CD14-positive monocyte (primary cell): ENCODE measurements around the gene PGAM4. TPM values are rescaled to one million over a fixed set of nuclear protein-coding genes. Genes with fewer than 3 reads are reported as not detected.

Experiments
- DNase-seq, 3 donors: peaks; one replicate each; pipeline ENCODE4 v3.0.0-alpha.2; 2011 to 2022
- H2AFZ ChIP-seq: 2 replicates; pipeline ENCODE4 v1.6.0; 2012; ENCODE audit warnings: mild to moderate bottlenecking, low read depth, low read length, inconsistent platforms; ENCODE audit not compliant: insufficient read depth, poor library complexity, severe bottlenecking
- H3K27ac ChIP-seq, 2 donors: 1 replicate in 1 of 2; 2 replicates in 1 of 2; pipeline ENCODE4 v1.5.1; 2012 to 2013; ENCODE audit warnings: low read length in 2 of 2, control low read depth in 1 of 2, inconsistent platforms in 1 of 2, low read depth in 1 of 2, mild to moderate bottlenecking in 1 of 2
- H3K27me3 ChIP-seq, 2 donors: one replicate each; pipeline versions ENCODE4 v1.6.0 to v1.6.1; 2011 to 2013; ENCODE audit warnings: low read length in 2 of 2; ENCODE audit not compliant: control insufficient read depth in 2 of 2, insufficient read depth in 2 of 2
- H3K36me3 ChIP-seq, 2 donors: replicated peaks in 1 of 2; 1 replicate in 1 of 2; 2 replicates in 1 of 2; pipeline versions ENCODE4 v1.5.1 to v1.6.1; 2012 to 2013; ENCODE audit warnings: low read length in 2 of 2, control low read depth in 1 of 2, inconsistent platforms in 1 of 2, mild to moderate bottlenecking in 1 of 2; ENCODE audit not compliant: insufficient read depth in 2 of 2, control insufficient read depth in 1 of 2
- H3K4me1 ChIP-seq, 2 donors: 1 replicate in 1 of 2; 2 replicates in 1 of 2; pipeline versions ENCODE4 v1.5.1 to v1.6.1; 2012 to 2013; ENCODE audit warnings: low read length in 2 of 2, control low read depth in 1 of 2, inconsistent platforms in 1 of 2, mild to moderate bottlenecking in 1 of 2, moderate library complexity in 1 of 2; ENCODE audit not compliant: insufficient read depth in 2 of 2, control insufficient read depth in 1 of 2
- H3K4me2 ChIP-seq: replicated peaks from 2 replicates; pipeline ENCODE3; 2012; ENCODE audit warnings: low read length, moderate library complexity, mild to moderate bottlenecking; ENCODE audit not compliant: poor library complexity, severe bottlenecking; ENCODE audit errors: extremely low read depth
- H3K4me3 ChIP-seq, 3 experiments: fragments of 200-600 bp in 1 of 3; sonication (generic) in 1 of 3; replicated peaks in 1 of 3; 1 replicate in 2 of 3; 2 replicates in 1 of 3; pipeline ENCODE4 v1.5.1; 2011 to 2013; ENCODE audit warnings: low read length in 3 of 3, mild to moderate bottlenecking in 3 of 3, control low read depth in 2 of 3, low read depth in 2 of 3, inconsistent platforms in 1 of 3, moderate library complexity in 1 of 3
- H3K79me2 ChIP-seq: 2 replicates; pipeline ENCODE4 v1.6.0; 2012; ENCODE audit warnings: mild to moderate bottlenecking, control low read depth, inconsistent platforms, low read length, moderate library complexity; ENCODE audit not compliant: insufficient read depth
- H3K9ac ChIP-seq: 2 replicates; pipeline ENCODE4 v1.6.0; 2017; ENCODE audit warnings: low read length, mild to moderate bottlenecking; ENCODE audit not compliant: insufficient read depth, poor library complexity, severe bottlenecking
- H3K9me3 ChIP-seq, 2 donors: replicated peaks in 1 of 2; 1 replicate in 1 of 2; 2 replicates in 1 of 2; pipeline versions ENCODE4 v1.5.1 to v1.6.1; 2012 to 2013; ENCODE audit warnings: low read length in 2 of 2, control low read depth in 1 of 2; ENCODE audit not compliant: control insufficient read depth in 1 of 2, insufficient read depth in 1 of 2
- H4K20me1 ChIP-seq: 2 replicates; pipeline ENCODE4 v1.6.0; 2012; ENCODE audit warnings: mild to moderate bottlenecking, low read length, control low read depth, moderate library complexity; ENCODE audit not compliant: insufficient read depth
- H3K27ac Mint-ChIP-seq, 7 donors: one replicate each; pipeline ENCODE4 v1.8.0; 2020; ENCODE audit warnings: mild to moderate bottlenecking in 7 of 7, mixed read lengths in 7 of 7, moderate library complexity in 6 of 7, inconsistent platforms in 2 of 7
- H3K27me3 Mint-ChIP-seq, 3 donors: one replicate each; pipeline ENCODE4 v1.8.0; 2021 to 2022; ENCODE audit warnings: low read depth in 3 of 3, mild to moderate bottlenecking in 3 of 3, mixed read lengths in 3 of 3, moderate library complexity in 3 of 3, inconsistent platforms in 1 of 3
- H3K36me3 Mint-ChIP-seq, 2 donors: one replicate each; pipeline ENCODE4 v1.8.0; 2020; ENCODE audit warnings: mixed read lengths in 2 of 2, inconsistent platforms in 1 of 2, mild to moderate bottlenecking in 1 of 2
- H3K4me1 Mint-ChIP-seq: one replicate; pipeline ENCODE4 v1.8.0; 2020; ENCODE audit warnings: mild to moderate bottlenecking, mixed read lengths
- H3K4me3 Mint-ChIP-seq, 2 donors: one replicate each; pipeline ENCODE4 v1.8.0; 2020; ENCODE audit warnings: mild to moderate bottlenecking in 2 of 2, mixed read lengths in 2 of 2, moderate library complexity in 1 of 2
- H3K9me3 Mint-ChIP-seq, 7 donors: one replicate each; pipeline ENCODE4 v1.8.0; 2020 to 2022; ENCODE audit warnings: mixed read lengths in 7 of 7, mild to moderate bottlenecking in 6 of 7, moderate library complexity in 6 of 7, inconsistent platforms in 2 of 7
- WGBS: methylation state at CpG from one replicate; pipeline ENCODE4 v1.1.5; 2013; ENCODE audit warnings: missing lambda C conversion rate; ENCODE audit not compliant: insufficient coverage; 5-methylcytosine and 5-hydroxymethylcytosine counted together
- intact Hi-C, 2 donors: fragments of 100-400 bp; cut with micrococcal nuclease; formaldehyde crosslinking; loops; one replicate each; pipeline versions ENCODE4 v1.15.0 to v1.15.1; 2023
- polyA plus RNA-seq, 3 donors: library from polyadenylated mRNA; depleted of rRNA in 1 of 3; unstranded in 2 of 3; stranded (reverse) in 1 of 3; fragments of 300-500 nt in 2 of 3; fragments of >200 nt in 1 of 3; fragmentation: Illumina TruSeq in 2 of 3; gene quantifications; 1 replicate in 2 of 3; 2 replicates in 1 of 3; pipeline ENCODE4 v1.2.3, GENCODE V29; 2012 to 2021
- TF ChIP-seq, protein P1 (sequence below): fragments of 200-600 bp; IDR thresholded peaks from one replicate; pipeline ENCODE4 v1.8.0; 2022; ENCODE audit warnings: antibody characterized with exemption, mild to moderate bottlenecking

The PGAM4 gene
- polyA plus RNA-seq, 3 donors, result not detected

DNA sequence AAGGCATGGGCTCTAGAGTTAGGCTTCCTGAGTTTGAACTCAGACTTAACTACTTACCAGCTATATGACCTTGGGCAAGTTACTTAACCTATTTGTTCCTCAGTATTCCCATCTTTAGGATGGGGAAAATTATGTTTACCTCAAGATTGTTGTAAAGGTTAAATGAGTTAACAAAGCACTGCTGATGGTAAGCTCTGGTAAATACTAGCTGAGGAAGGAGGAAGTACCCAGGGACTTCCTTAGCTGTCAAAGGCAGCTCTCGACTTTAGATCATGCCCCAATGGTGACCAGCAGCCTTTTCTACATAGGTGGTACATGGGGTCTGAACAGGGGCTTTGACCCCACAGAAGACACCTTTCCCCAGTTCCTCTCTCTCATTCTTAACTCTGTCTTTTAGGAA lies 38.9 kb downstream of the PGAM4 start:
- no CpG with 5 or more reads among the region's 1 CpG for WGBS
- Histone ChIP-seq H3K9ac (no peak overlapping the region), H3K4me2 (no peak overlapping the region), H3K27me3 (no peaks in the 10 kb centered on the region), H3K79me2 (no peaks in the 10 kb centered on the region), H2AFZ (no peak overlapping the region), H3K4me3 (no peak overlapping the region), H3K27ac (no peak overlapping the region), H3K4me1 (peaks cover 7 to 11% of the 10 kb centered on the region in 2 donors), H3K9me3 (no peaks in the 10 kb centered on the region), H3K36me3 (no peaks in the 10 kb centered on the region), H4K20me1 (no peaks in the 10 kb centered on the region)
- TF ChIP-seq, protein P1, sequence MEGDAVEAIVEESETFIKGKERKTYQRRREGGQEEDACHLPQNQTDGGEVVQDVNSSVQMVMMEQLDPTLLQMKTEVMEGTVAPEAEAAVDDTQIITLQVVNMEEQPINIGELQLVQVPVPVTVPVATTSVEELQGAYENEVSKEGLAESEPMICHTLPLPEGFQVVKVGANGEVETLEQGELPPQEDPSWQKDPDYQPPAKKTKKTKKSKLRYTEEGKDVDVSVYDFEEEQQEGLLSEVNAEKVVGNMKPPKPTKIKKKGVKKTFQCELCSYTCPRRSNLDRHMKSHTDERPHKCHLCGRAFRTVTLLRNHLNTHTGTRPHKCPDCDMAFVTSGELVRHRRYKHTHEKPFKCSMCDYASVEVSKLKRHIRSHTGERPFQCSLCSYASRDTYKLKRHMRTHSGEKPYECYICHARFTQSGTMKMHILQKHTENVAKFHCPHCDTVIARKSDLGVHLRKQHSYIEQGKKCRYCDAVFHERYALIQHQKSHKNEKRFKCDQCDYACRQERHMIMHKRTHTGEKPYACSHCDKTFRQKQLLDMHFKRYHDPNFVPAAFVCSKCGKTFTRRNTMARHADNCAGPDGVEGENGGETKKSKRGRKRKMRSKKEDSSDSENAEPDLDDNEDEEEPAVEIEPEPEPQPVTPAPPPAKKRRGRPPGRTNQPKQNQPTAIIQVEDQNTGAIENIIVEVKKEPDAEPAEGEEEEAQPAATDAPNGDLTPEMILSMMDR, result no peak
- intact Hi-C loops, result no loop called here
- H3K4me1 Mint-ChIP-seq, result peaks cover 7% of the 10 kb centered on the region
- H3K4me3 Mint-ChIP-seq, result no peak overlapping the region
- peaks cover 0 to 3% (median 0%) of the 10 kb centered on the region in 3 donors for H3K27me3 Mint-ChIP-seq
- no peak overlapping the region for H3K27ac Mint-ChIP-seq
- H3K36me3 Mint-ChIP-seq, result peaks cover 3 to 6% of the 10 kb centered on the region in 2 donors
- DNase-seq, result peak in 2 of 3 donors; percentile 8 to 18
- peaks cover 0 to 8% (median 0%) of the 10 kb centered on the region in 7 donors for H3K9me3 Mint-ChIP-seq

DNA sequence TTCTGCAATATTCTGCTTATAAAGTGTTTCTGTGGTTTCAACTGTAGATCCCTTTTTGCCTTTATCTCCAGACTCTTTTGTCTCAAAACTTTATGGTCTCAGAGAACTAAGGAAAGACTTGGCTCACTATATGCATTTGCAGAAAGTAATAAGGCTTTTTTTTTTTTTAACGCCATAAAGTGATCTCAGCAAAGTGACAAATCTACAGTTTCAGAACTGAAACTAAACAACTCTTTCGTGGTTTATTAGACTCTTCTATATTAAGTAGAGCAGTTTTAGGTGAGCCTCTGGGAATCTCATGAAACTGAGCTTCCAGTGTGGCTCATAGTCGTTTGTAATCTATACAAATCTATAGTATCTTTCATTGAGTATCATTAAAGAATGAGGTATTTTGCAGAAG lies 43.7 kb downstream of the PGAM4 start:
- Mint-ChIP-seq H3K9me3 (peaks cover 0 to 1% (median 0%) of the 10 kb centered on the region in 7 donors), H3K4me1 (peaks cover 10% of the 10 kb centered on the region), H3K36me3 (peaks cover 3 to 6% of the 10 kb centered on the region in 2 donors), H3K27me3 (peaks cover 0 to 3% (median 0%) of the 10 kb centered on the region in 3 donors), H3K4me3 (peak overlapping the region in 1 of 2 donors; percentile 53), H3K27ac (peak overlapping the region in 1 of 7 donors; percentile 32)
- intact Hi-C loops, result no loop called here
- no CpG with 5 or more reads among the region's 3 CpGs for WGBS
- Histone ChIP-seq H3K36me3 (no peaks in the 10 kb centered on the region), H3K9me3 (no peaks in the 10 kb centered on the region), H2AFZ (no peak overlapping the region), H4K20me1 (no peaks in the 10 kb centered on the region), H3K79me2 (peaks cover 7% of the 10 kb centered on the region), H3K4me1 (peaks cover 5 to 11% of the 10 kb centered on the region in 2 donors), H3K4me3 (peak overlapping the region in 1 of 3 experiments; percentile 7), H3K27me3 (no peaks in the 10 kb centered on the region), H3K4me2 (peak overlapping the region; percentile 17), H3K9ac (no peak overlapping the region), H3K27ac (no peak overlapping the region)
- TF ChIP-seq, protein P1, result no peak
- DNase-seq, result no peak
